ENCODE measurements around the gene GRIN2D. TPM values are rescaled to one million over a fixed set of nuclear protein-coding genes. Genes with fewer than 3 reads are reported as not detected.

The GRIN2D gene
- 0.95 TPM for total RNA-seq
- long read RNA-seq, partial matches to known transcripts = 4 of 5 reads
- long read RNA-seq, other reads (novel, unspliced or antisense) = 1 of 5 reads

DNA sequence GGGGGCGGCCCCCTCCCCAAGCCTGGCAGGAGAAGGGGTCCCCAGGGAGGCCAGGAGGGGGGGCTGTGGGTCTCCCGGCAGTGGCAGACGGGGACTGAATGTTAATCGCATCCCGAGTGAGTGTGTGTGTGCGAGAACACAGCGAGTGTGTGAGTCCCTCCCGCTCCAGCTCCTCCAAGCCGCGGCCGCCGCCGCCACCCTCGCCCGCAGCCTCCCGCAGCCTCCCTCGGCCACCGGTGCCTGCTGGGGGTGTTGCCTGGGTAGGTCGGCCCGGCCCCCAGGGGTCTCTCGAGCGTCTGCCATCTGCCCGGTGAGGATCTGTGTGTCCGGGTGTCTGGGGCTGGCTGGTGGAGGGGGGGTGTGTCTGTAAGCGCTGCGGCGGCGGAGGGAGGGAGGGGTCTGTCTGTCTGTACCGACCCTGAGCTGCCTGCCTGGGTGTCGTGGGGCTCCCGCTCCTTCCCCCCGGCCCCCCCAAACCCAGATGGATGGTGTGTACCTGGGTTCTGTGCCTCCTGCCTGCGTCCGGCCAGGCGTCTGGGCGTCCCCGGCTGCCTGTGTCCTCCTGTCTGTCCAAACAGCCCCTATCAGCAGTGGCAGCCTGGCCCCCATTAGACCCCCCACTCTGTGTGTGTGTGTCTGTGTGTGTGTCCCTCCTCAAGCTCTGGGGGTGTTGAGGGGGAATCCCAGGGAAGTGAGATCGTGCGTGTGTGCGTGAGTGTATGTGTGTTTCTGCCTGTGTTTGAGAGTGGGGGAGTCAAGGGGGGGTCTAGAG lies at the start of gene GRIN2D:
Gene GRIN2D, plus strand, starts transcription at position 110 of the 772 bp plus-strand sequence. CDS start 4,725 bp downstream, outside the sequence.
- no peak for DNase-seq
- Histone ChIP-seq H3K36me3 (peaks cover 9% of the 10 kb centered on the region), H3K4me1 (peaks cover 11% of the 10 kb centered on the region), H3K9me3 (no peaks in the 10 kb centered on the region), H3K27ac (no peak within 1 kb of the TSS), H3K27me3 (ENCODE audit: low read depth) (peaks cover 54% of the 10 kb centered on the region), H3K4me3 (no peak within 1 kb of the TSS)
- intact Hi-C loops (cut with DNase I) = no loop called here
- TF ChIP-seq, protein P1, sequence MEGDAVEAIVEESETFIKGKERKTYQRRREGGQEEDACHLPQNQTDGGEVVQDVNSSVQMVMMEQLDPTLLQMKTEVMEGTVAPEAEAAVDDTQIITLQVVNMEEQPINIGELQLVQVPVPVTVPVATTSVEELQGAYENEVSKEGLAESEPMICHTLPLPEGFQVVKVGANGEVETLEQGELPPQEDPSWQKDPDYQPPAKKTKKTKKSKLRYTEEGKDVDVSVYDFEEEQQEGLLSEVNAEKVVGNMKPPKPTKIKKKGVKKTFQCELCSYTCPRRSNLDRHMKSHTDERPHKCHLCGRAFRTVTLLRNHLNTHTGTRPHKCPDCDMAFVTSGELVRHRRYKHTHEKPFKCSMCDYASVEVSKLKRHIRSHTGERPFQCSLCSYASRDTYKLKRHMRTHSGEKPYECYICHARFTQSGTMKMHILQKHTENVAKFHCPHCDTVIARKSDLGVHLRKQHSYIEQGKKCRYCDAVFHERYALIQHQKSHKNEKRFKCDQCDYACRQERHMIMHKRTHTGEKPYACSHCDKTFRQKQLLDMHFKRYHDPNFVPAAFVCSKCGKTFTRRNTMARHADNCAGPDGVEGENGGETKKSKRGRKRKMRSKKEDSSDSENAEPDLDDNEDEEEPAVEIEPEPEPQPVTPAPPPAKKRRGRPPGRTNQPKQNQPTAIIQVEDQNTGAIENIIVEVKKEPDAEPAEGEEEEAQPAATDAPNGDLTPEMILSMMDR (IDR thresholded peaks at IDR 0.05) = no peak
- no peak for ATAC-seq

DNA sequence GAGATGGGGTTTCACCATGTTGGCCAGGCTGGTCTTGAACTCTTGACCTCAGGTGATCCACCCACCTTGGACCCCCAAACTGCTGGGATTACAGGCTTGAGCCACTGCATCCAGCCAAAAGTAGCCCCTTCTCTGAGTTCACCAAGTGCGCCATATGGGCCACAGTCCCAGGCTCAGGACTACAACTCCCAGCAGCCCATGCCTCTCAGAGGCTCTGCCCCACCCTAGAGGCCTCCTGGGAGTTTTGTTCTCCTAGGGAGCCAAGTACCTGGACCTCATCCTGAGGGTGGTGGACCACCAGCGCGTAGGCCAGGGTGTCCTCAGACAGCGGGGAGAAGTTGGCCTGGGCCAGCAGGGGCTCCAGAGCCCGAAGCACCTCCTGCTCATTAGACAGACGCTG lies 48.6 kb upstream of the GRIN2D start:
- no peaks in the 10 kb centered on the region for H3K9me3 ChIP-seq
- TF ChIP-seq, protein P1 (IDR thresholded peaks at IDR 0.05) = no peak

GRCh38 chr19:48346191-48346590 lies 47.3 kb upstream of the GRIN2D start:
- H3K36me3 ChIP-seq = no peaks in the 10 kb centered on the region
- no peak for DNase-seq
- intact Hi-C loops (cut with DNase I) = no loop called here
- no peaks in the 10 kb centered on the region for H3K27me3 ChIP-seq (ENCODE audit: low read depth)
- ATAC-seq = no peak
- H3K27ac ChIP-seq = no peak overlapping the region
- no peak overlapping the region for H3K4me3 ChIP-seq
- H3K4me1 ChIP-seq = no peaks in the 10 kb centered on the region
- TF ChIP-seq, protein P1 (IDR thresholded peaks at IDR 0.05) = no peak
- H3K9me3 ChIP-seq = no peaks in the 10 kb centered on the region

More for the DNA sequence above, 48.6 kb upstream of the GRIN2D start:
- Histone ChIP-seq H3K4me3 (no peak overlapping the region), H3K27me3 (ENCODE audit: low read depth) (no peaks in the 10 kb centered on the region), H3K4me1 (no peaks in the 10 kb centered on the region), H3K27ac (no peak overlapping the region), H3K36me3 (peaks cover 7% of the 10 kb centered on the region)
- ATAC-seq (no peak), DNase-seq (no peak)
- intact Hi-C loops (cut with DNase I) = no loop called here

- intact Hi-C loops (cut with DNase I) = no loop called here
- H3K9me3 ChIP-seq = no peaks in the 10 kb centered on the region
- H3K36me3 ChIP-seq = no peaks in the 10 kb centered on the region
- DNase-seq (no peak), ATAC-seq (no peak)
- no peaks in the 10 kb centered on the region for H3K27me3 ChIP-seq (ENCODE audit: low read depth)
- TF ChIP-seq, protein P1 (IDR thresholded peaks at IDR 0.05) = no peak
- H3K4me1 ChIP-seq = no peaks in the 10 kb centered on the region
- no peak overlapping the region for H3K4me3 ChIP-seq
- no peak overlapping the region for H3K27ac ChIP-seq
Measured at GRCh38 chr19:48348045-48348444, 45.4 kb upstream of the GRIN2D start.

- Histone ChIP-seq H3K4me3 (no peak overlapping the region), H3K27ac (no peak overlapping the region), H3K4me1 (no peaks in the 10 kb centered on the region), H3K9me3 (no peaks in the 10 kb centered on the region), H3K27me3 (ENCODE audit: low read depth) (no peaks in the 10 kb centered on the region), H3K36me3 (no peaks in the 10 kb centered on the region)
- DNase-seq (no peak), ATAC-seq (no peak)
- intact Hi-C loops (cut with DNase I) = no loop called here
- TF ChIP-seq, protein P1 (IDR thresholded peaks at IDR 0.05) = no peak
Measured at GRCh38 chr19:48348737-48349136, 44.7 kb upstream of the GRIN2D start.
